Endothelial cell (in vitro differentiated cells): ENCODE data around the gene CARD16. TPM values are rescaled to one million over a fixed set of nuclear protein-coding genes. Genes with fewer than 3 reads are reported as not detected.

Source experiments
- DNase-seq: peaks from one replicate; pipeline ENCODE4 v3.0.0; 2021; ENCODE audit warnings: low spot score
- H3K27ac Mint-ChIP-seq: one replicate; pipeline ENCODE4 v1.8.0; 2021; ENCODE audit warnings: mixed read lengths, inconsistent platforms; ENCODE audit not compliant: unreplicated experiment
- H3K27me3 Mint-ChIP-seq: one replicate; pipeline ENCODE4 v1.8.0; 2021; ENCODE audit warnings: mild to moderate bottlenecking, moderate library complexity, mixed read lengths, inconsistent platforms; ENCODE audit not compliant: unreplicated experiment
- H3K36me3 Mint-ChIP-seq: one replicate; pipeline ENCODE4 v1.8.0; 2021; ENCODE audit warnings: mild to moderate bottlenecking, low read depth, mixed read lengths, inconsistent platforms; ENCODE audit not compliant: unreplicated experiment
- H3K4me1 Mint-ChIP-seq: one replicate; pipeline ENCODE4 v1.8.0; 2021; ENCODE audit warnings: mild to moderate bottlenecking, mixed read lengths, inconsistent platforms; ENCODE audit not compliant: unreplicated experiment
- H3K4me3 Mint-ChIP-seq: one replicate; pipeline ENCODE4 v1.8.0; 2021; ENCODE audit warnings: mild to moderate bottlenecking, mixed read lengths, inconsistent platforms; ENCODE audit not compliant: unreplicated experiment
- H3K9me3 Mint-ChIP-seq: one replicate; pipeline ENCODE4 v1.8.0; 2021; ENCODE audit warnings: mixed read lengths, inconsistent platforms; ENCODE audit not compliant: unreplicated experiment
- total RNA-seq: library from RNA; stranded (reverse); fragmentation: NEBNext Ultra II Directional; extraction: Animal tissue kit (Norgen Biotek cat#: 25700); gene quantifications from one replicate; pipeline ENCODE4 v1.2.1, GENCODE V29; 2021; ENCODE audit not compliant: unreplicated experiment
- TF ChIP-seq, protein P1 (sequence below): fragments of 200-600 bp; sonication (generic); IDR thresholded peaks from one replicate; pipeline ENCODE4 v1.5.0; 2021; ENCODE audit warnings: antibody characterized with exemption; ENCODE audit not compliant: unreplicated experiment

Gene CARD16
- total RNA-seq, 1 donor from 2014 or later = not detected

DNA sequence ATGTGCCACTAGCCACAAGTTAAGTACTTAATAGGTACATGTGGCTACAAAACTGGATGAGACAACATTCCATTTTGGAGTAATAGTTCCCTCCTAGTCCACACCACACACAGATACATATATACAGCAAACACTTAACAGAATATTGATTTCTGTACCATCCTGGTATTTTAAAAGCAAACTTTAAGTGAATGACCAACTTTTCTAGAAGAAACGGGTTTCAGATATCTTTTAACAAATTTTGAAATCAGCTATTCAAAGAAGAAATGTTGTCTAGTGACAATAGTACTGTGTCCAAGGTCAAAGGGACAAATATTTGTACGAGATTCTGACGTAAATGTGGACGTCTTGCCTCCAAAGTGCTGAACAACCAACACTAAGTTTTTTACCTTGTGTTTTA lies 12.3 kb upstream of the CARD16 start:
- H3K36me3 Mint-ChIP-seq = no peaks in the 10 kb centered on the region
- no peaks in the 10 kb centered on the region for H3K27me3 Mint-ChIP-seq
- H3K9me3 Mint-ChIP-seq = no peaks in the 10 kb centered on the region
- no peak overlapping the region for H3K4me3 Mint-ChIP-seq
- TF ChIP-seq, protein P1, sequence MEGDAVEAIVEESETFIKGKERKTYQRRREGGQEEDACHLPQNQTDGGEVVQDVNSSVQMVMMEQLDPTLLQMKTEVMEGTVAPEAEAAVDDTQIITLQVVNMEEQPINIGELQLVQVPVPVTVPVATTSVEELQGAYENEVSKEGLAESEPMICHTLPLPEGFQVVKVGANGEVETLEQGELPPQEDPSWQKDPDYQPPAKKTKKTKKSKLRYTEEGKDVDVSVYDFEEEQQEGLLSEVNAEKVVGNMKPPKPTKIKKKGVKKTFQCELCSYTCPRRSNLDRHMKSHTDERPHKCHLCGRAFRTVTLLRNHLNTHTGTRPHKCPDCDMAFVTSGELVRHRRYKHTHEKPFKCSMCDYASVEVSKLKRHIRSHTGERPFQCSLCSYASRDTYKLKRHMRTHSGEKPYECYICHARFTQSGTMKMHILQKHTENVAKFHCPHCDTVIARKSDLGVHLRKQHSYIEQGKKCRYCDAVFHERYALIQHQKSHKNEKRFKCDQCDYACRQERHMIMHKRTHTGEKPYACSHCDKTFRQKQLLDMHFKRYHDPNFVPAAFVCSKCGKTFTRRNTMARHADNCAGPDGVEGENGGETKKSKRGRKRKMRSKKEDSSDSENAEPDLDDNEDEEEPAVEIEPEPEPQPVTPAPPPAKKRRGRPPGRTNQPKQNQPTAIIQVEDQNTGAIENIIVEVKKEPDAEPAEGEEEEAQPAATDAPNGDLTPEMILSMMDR = no peak
- H3K27ac Mint-ChIP-seq = no peak overlapping the region
- DNase-seq = no peak
- H3K4me1 Mint-ChIP-seq = no peaks in the 10 kb centered on the region

DNA sequence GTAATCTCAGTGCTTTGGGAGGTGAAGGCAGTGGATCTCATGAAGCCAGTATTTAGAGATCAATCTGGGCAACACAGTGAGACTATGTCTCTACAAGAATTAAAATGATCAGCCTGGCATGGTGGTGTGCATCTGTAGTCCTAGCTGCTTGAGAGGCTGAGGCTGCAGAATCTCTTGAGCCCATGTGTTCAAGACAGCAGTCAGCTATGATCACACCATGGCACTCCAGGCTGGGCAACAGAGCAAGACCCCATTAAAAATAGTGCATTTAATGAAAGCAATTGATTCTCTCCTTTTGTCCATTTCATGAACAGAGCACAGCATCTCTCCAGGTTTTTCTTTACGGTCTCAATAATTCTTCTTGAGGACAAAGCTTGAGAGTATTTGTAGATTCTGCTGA lies 11.3 kb upstream of the CARD16 start:
- H3K27me3 Mint-ChIP-seq = no peaks in the 10 kb centered on the region
- no peaks in the 10 kb centered on the region for H3K4me1 Mint-ChIP-seq
- TF ChIP-seq, protein P1 = no peak
- no peak overlapping the region for H3K27ac Mint-ChIP-seq
- no peak for DNase-seq
- H3K9me3 Mint-ChIP-seq = no peaks in the 10 kb centered on the region
- H3K36me3 Mint-ChIP-seq = no peaks in the 10 kb centered on the region
- no peak overlapping the region for H3K4me3 Mint-ChIP-seq

DNA sequence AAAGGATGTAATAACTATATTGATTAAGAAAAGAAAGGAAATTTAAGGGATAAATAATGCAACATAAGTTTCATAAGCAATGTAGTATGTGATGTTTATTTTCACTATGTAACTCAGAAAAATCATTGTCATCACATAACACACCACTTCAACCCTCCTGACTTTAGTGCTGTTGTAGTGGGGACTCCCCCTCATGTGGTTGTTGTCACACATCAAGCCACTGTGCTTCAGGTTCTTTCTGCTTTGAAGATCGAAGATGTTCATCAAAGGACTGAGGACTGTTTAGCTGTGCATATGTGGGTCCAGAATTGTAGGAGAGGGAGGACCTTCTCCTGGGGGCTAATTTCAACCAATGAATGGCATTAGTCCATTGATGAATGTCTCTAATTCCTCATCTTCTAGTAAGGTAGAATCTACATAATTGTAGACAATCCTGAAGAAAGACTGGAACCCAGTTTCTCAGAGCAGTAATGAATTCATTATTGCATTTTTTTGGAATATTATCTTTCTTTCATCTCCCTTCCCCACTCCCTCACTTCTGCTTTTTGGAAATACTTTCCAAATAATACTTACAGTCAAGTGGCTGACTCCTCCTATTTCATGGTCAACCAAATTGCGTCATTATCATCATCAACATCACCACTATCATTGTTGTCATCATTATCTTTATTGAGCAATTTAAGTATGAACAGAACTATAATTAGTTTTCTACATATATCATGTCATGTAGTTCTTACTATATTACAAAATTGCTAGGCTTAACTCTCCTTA lies 9.8 kb upstream of the CARD16 start:
- Mint-ChIP-seq H3K36me3 (no peaks in the 10 kb centered on the region), H3K27ac (no peak overlapping the region), H3K4me1 (no peaks in the 10 kb centered on the region), H3K9me3 (no peaks in the 10 kb centered on the region), H3K4me3 (no peak overlapping the region), H3K27me3 (no peaks in the 10 kb centered on the region)
- TF ChIP-seq, protein P1 = no peak
- no peak for DNase-seq

DNA sequence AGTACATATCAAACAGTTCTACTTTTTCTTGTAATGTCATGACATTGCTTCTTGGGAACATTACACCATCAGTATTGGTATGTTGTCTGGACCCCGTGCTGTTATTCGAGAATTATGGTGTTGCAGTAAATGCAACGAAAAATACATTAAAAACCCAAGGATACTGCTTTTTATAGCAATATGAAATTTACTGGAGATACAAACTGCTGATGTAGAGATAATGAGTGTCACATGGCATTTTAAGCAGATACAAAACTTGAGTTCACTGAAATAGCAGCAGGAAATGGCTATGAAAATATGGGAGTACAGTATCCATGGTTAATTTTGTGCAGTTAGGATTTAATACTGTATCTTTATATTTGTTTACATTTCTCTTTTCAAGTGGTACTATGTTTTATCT lies 7.4 kb upstream of the CARD16 start:
- Mint-ChIP-seq H3K36me3 (no peaks in the 10 kb centered on the region), H3K4me1 (peaks cover under 1% of the 10 kb centered on the region), H3K27me3 (no peaks in the 10 kb centered on the region), H3K9me3 (no peaks in the 10 kb centered on the region), H3K27ac (no peak overlapping the region), H3K4me3 (no peak overlapping the region)
- DNase-seq = no peak
- TF ChIP-seq, protein P1 = no peak

DNA sequence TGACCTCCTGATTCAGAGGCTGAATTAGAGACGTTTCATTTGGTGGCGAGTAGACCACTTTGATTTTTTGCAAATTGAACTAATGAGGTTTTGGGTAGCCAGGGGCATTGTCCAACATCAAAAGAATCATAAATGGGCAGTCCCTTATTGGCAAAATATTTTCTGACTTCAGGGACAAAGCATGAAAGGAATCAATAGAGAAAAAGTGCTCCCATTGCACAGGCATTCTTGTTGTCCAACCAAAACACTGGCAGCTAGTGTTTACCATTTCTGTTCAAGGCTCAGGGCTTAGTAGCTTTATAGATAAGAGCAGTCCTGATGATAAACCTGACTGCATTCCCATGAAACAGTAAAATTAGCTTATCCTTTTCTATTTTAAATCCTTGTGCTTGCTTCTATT lies 6.4 kb upstream of the CARD16 start:
- DNase-seq = no peak
- TF ChIP-seq, protein P1 = no peak
- no peaks in the 10 kb centered on the region for H3K36me3 Mint-ChIP-seq
- H3K4me1 Mint-ChIP-seq = peaks cover 5% of the 10 kb centered on the region
- no peaks in the 10 kb centered on the region for H3K27me3 Mint-ChIP-seq
- no peak overlapping the region for H3K4me3 Mint-ChIP-seq
- no peak overlapping the region for H3K27ac Mint-ChIP-seq
- no peaks in the 10 kb centered on the region for H3K9me3 Mint-ChIP-seq
